HG03469 (cell line): ENCODE data around the gene SART1.
"Not testable (repeated sequence)": the region's sequence is repeated elsewhere in the genome, so short reads cannot be mapped to it uniquely, and the experiment has no call there.

Experiments
- ATAC-seq: cut with Tn5 transposase; IDR thresholded peaks from one replicate; pipeline ENCODE4 v1.9.1; 2021; ENCODE audit warnings: mild to moderate bottlenecking, moderate library complexity, moderate number of reproducible peaks; ENCODE audit not compliant: unreplicated experiment

The SART1 gene

DNA sequence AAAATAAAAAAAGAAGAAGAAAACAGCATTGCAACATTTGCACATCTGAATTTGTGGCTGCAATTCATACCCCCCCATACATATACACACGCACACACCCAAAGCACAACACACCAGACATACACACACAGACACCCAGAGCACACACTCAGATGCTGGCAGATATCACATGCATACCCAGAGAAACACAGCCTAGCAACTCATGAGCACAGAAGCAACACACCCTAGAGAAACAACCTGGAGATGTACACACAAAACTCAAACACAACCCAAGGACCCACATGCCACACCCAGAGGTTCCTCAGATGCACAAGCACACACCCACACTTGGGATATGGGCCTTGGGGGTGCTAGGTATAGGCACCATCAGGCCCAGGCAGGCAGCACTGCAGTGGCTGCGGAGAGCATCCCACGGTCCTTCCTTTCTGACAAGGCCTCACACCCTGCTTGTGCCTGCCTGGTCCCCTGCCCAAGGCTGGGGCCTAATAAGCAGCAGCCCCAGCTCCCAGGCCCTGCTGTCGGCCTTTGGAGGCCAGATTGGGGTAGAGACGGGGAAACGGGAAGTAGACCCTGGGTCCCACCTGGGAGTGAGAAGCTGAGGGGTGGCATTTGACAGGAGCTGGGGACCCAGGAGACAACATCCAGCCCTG, 53.4 kb downstream of the SART1 start:
- ATAC-seq = no peak

DNA sequence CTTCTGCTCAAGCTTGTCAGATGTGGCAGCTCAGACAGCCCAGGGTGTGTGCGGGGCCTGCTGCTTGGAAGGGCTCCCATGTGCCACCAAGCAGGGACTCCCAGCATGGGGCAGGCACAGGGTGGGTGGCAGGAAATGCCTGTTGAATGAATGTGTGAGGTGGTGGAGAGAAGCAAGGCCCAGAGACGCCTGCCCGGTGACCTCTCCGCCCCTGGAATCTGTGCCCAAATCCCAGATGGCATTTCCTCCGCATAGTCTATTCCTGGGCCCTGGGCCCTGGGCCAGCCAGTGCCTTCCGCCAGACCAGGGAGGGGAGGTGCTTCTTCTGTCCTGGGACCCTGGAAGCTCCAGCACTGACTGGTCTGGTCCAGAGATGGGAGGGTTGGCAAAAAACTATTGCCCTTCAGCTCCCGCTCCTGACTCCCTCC, 53.9 kb downstream of the SART1 start:
- no peak for ATAC-seq

DNA sequence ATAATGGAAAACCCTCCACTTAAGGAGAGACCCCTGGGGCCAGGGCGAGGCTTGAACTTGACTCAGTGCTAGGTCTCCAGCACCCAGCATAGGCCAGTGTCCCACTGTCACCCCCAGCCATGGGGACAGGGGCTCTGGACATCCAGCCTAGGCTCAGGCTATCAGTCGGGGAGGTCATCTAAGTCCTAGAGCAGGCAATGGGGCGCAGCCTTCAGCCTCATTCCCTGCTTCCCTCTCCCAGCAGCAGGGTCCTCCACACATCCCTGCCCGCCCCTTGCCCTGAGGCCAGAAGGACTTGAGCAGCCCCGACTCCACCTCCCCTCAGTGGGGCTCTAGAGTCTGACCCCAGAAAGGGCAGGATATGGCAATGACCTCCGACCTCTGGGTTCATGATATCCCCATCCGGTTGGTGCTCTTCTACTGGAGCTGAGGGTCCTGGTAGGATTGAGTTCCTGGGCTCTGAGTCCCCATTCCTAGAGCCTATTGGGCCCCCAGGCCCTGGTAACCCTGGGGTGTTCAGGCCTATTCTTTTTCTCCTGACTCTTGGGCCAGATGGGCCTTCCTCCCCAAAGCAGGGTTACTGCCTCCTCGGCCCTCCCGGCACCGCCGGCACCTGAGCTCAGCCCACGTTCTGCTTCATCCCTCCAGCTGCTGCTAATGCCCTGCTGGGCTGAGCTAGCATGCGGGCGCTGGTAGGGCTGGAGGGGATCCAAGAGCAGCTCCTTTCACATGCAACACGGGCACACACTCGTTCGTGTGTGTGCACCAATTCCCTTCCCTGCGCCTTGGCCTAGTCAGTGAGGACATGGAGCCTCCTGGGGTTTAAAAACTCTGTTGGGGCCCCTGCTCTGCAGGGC, 54.6 kb downstream of the SART1 start:
- ATAC-seq = no peak

DNA sequence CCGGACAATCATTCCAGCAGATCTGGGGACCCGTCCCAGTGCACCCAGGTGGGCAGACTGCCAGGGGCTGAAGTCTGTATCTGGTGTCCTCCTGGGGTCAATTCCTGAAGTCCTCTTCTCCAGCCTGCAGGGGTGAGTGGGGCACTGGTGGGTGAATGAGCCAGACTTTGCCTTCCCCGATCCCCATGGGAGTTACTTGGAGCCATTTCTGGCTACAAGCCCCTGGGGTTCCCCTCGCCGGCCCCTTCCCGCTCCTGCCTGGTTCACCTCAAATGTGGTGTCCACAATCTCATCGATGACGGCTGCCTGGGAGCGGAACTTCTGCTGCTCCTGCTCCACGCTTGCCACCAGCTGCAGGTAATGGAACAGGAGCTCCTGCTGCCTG, 55.3 kb downstream of the SART1 start:
- ATAC-seq = no peak

DNA sequence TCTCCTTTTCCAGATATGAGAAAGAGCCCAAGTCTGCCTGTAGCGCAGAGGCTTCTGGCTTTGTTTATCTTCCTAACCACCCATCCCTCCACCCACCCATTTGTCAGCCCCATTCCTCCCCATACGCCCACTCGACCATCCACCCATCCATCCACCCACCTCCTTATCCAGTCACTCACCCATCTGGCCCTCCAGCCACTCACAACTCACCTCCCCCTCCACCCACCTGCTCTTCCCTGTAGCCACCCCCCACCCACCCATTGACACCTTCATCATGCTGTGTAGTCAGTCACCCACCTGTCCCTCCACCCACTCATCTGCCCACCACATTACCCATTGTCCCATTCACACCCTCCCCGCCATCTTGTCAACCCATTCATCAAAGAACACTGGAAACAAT, 55.8 kb downstream of the SART1 start:
- ATAC-seq = no peak

DNA sequence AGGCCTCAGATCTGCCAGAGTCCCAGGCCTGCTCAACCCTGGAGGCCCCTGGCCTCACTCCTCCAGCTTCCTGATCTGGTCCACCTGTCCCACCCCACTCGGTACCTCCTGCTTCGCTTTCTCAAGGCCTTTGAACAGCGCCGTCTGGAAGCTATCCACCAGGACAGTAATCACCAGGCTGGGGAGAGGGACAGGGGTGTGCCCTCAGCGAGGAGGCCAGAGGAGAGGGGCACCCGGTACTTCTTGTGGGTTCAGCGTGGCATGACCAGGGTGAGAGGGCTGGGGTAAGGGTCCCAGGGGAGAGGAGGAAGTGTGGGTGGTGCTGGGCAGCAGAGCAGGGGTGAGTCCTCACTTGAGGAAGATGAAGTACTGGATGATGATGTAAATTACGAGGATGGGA, 58.7 kb downstream of the SART1 start:
- no peak for ATAC-seq

DNA sequence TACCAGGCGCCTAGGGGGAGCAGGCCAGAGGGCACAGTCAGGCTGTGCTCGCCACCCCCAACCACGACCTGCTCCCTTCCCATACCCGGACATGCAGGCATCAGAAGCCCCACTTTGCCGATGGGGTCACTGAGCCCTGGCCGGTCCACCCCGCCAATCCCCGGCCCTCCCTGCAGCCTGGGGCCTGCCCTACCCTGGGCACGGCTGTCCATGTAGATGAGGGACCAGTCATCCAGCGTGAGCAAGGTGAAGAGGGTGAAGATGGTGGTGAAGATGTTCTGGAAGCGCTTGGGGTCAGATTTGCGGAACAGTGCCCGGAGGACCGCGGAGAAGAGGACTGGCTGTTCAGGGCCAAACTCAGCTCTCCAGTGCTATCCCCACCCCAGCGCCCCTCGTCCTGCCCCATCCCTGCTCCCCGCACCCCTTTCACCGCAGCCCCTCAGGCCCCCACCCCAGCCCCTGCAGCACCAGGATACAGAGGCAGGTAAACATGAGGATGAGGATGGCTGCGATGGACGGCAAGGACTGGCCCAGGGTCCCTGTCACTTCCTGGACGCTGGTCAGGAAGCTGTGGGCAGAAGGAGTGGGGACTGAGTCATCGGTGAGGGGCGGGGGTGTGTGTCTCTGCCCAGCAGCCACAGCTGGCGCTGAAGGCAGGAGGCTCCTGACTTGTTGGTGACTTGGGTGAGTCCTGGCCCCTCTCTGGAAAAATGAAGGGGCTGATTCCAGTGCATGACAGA, 59.3 kb downstream of the SART1 start:
- ATAC-seq = no peak

DNA sequence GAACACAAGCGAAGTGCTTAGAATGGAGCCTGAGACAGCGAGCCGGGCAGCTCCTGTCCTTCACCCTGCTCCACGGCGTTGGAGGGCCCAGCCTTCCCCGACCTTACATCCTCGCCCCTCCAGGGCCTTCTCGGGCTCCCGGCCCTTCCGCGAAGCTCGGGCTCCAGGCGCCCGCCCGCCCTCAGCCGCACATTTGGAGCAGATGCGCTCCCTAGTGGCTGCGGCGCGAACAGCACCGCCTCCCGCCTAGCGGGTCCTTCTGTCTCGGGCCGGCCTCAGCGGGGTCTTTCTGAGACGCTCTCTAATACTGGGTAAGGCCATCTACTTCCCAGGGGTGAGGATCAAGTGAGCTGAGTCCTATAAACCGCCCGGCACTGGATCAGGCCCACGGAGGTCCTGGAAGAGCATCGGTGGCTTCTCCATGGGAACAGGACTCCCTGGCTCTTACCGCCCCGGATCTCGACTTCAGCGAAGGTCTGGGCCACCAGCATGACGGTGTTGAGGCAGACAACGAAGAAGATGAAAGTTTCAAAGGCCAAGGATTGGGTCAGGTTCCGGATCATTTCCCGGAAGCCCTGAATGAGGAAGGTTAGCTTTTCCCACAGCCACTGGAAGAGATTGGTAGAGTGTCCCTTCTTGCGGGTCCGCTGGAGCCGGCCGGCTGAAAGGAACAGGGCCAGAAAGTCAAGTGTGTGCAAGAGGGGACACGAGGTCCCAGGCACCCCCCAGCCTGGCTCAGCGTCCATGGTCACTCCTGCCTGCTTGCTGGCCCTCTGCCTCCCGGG, 61.1 kb downstream of the SART1 start:
- ATAC-seq = no peak

DNA sequence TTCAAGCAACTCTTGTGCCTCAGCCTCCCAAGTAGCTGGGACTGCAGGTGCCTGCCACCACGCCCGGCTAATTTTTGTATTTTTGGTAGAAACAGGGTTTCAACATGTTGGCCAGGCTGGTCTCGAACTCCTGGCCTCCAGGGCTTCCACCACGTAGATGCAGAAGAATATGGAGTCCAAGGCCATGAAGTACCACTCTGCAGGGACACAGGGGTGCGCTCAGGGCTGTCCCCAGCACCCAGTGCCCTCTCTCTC, 61.6 kb downstream of the SART1 start:
- not testable (repeated sequence) for ATAC-seq

DNA sequence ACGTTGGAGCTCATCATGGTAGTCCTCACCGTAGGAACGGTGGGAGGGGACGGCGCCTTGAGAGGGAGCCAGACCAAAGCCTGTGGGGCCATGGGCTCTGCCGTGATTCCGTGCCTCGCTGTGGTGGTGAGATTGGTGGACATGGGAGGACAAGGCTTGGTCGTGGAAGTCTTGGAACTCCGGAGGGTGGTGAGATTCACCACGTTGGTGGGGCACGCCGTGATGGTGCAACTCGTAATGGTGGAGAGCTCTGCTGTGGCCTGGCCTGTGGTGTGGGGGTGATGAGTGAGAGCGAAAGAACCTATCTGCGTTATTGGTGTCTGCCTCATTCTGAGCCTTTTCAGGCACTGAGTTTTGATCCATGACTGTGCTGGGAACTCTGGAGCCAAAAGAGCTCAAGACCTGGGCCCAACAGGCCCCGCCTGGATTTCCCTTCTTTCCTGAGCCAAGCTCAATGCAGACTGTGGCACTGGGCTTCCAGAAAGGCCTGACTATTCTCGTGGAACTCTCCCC, 64.5 kb downstream of the SART1 start, which contains the start of gene CATSPER1:
Gene CATSPER1 (minus strand): TSS at position 463 of the 513 bp plus-strand sequence. CDS start 100 bp downstream, at position 363.
- no peak for ATAC-seq
